Kidney epithelial cell (primary cell): Measurements from ENCODE around the gene POC5. TPM values are rescaled to one million over a fixed set of nuclear protein-coding genes. Genes with fewer than 3 reads are reported as not detected.

Source experiments
- DNase-seq: peaks from one replicate; pipeline ENCODE4 v3.0.0-alpha.2; 2010; ENCODE audit warnings: low read depth
- H3K27me3 ChIP-seq: 2 replicates; pipeline ENCODE4 v1.6.0; 2011; ENCODE audit warnings: low read length; ENCODE audit not compliant: control insufficient read depth, insufficient read depth
- H3K36me3 ChIP-seq: 2 replicates; pipeline ENCODE4 v1.5.1; 2011; ENCODE audit warnings: low read length; ENCODE audit not compliant: control insufficient read depth, insufficient read depth
- H3K4me3 ChIP-seq: 2 replicates; pipeline ENCODE4 v1.5.1; 2011; ENCODE audit warnings: low read depth, mild to moderate bottlenecking, control low read depth, low read length
- total RNA-seq: library from RNA; depleted of rRNA; stranded (reverse); fragments of >200 nt; gene quantifications from 2 replicates; pipeline ENCODE4 v1.2.3, GENCODE V29; 2015
- TF ChIP-seq, protein P1 (sequence below): IDR thresholded peaks from 2 replicates; pipeline ENCODE4 v1.5.1; 2011; ENCODE audit warnings: mild to moderate bottlenecking, moderate library complexity, low read length, control low read depth, inconsistent platforms; ENCODE audit not compliant: insufficient read depth, poor library complexity, severe bottlenecking

The POC5 gene
- total RNA-seq, 1 donor from 2014 or later = 20.6 TPM

DNA sequence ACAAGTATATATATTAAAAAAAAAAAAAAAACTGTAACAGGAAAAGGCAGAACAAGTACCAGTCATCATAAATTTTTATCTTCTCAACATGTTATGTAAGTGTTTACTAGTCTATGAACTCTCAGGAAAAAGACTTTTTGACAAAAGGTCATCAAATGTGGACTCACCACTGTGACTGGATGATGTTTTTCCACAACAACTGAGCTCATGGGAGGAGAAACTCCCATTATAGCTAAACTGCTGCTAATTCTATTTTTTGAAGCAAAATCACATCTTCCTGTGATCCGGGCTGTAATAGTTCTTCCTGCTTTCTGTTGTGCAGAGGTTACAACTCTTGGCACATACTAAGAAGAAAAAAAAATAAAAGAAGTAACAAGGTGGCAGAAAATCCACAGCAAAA, 39.6 kb downstream of the POC5 start:
- TF ChIP-seq, protein P1, sequence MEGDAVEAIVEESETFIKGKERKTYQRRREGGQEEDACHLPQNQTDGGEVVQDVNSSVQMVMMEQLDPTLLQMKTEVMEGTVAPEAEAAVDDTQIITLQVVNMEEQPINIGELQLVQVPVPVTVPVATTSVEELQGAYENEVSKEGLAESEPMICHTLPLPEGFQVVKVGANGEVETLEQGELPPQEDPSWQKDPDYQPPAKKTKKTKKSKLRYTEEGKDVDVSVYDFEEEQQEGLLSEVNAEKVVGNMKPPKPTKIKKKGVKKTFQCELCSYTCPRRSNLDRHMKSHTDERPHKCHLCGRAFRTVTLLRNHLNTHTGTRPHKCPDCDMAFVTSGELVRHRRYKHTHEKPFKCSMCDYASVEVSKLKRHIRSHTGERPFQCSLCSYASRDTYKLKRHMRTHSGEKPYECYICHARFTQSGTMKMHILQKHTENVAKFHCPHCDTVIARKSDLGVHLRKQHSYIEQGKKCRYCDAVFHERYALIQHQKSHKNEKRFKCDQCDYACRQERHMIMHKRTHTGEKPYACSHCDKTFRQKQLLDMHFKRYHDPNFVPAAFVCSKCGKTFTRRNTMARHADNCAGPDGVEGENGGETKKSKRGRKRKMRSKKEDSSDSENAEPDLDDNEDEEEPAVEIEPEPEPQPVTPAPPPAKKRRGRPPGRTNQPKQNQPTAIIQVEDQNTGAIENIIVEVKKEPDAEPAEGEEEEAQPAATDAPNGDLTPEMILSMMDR = no peak
- Histone ChIP-seq H3K36me3 (no peaks in the 10 kb centered on the region), H3K4me3 (no peak overlapping the region), H3K27me3 (no peaks in the 10 kb centered on the region)
- DNase-seq = no peak

- Histone ChIP-seq H3K36me3 (no peaks in the 10 kb centered on the region), H3K27me3 (no peaks in the 10 kb centered on the region), H3K4me3 (no peak overlapping the region)
- DNase-seq = no peak
- TF ChIP-seq, protein P1 = no peak
These were observed 41.5 kb downstream of the POC5 start for GRCh38 chr5:75675783-75676182.

DNA sequence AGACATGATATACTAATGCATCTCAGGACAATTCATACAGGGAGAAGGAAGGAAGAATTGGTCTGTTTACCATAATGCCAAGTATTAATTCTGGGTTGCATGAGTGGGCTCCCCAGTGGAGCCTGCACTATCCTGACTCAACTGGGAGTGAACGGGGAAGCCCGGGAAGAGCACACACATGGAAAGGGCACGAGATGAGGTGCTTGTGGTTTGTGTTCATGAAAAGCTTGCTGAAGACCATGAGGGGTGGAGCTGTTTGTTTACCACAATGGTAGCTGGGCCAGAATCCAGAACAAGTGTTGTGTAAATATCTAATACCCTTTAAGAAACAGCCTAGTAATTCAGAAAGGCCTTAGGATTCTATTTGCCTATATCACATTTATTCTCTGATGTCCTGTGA, 44.6 kb downstream of the POC5 start:
- H3K4me3 ChIP-seq = no peak overlapping the region
- TF ChIP-seq, protein P1 = no peak

DNA sequence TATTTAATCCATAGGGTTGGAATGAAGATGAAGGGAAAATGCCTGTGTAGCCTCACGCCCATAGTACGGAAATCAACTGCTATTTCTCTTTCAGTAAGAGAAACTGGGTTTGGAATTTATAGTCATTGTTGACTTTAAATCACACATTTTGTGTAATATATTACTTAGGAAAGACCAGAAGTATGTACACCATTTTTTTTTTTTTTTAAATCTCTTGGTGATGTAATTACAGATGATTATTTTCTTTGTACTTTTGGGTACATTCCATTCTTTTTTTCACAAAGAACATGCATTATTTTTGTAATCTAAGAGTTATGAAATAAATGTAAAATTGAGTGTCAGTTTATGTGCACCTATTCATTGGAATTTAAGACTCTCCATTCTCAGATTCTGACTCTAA, 45.7 kb downstream of the POC5 start:
- H3K36me3 ChIP-seq = no peaks in the 10 kb centered on the region
- TF ChIP-seq, protein P1 = no peak
- DNase-seq = no peak
- no peaks in the 10 kb centered on the region for H3K27me3 ChIP-seq
- H3K4me3 ChIP-seq = no peak overlapping the region

More for the DNA sequence above, 44.6 kb downstream of the POC5 start:
- H3K36me3 ChIP-seq = no peaks in the 10 kb centered on the region
- no peak for DNase-seq
- no peaks in the 10 kb centered on the region for H3K27me3 ChIP-seq

DNA sequence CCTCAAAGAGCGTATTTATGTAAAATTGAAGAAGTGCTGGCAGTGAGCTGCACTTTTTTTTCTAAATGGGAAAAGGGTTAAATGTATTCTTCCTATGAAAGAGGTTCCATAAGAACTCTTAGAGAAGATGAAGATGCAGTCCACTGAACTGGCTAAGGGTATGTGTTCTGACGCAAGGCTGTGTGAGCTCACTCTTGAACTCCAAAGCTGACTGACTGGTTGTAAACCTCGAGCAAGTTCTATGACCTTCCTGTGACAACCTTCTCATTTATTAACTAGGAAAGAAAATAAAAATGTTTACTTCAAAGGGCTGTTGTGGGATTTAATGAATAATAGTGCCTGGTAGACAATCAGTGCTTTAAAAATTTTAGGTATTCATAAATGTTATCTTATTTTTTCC, 46.7 kb downstream of the POC5 start:
- no peaks in the 10 kb centered on the region for H3K36me3 ChIP-seq
- TF ChIP-seq, protein P1 = no peak

GRCh38 chr5:75668977-75669689, 48.1 kb downstream of the POC5 start:
- no peaks in the 10 kb centered on the region for H3K27me3 ChIP-seq
- no peak overlapping the region for H3K4me3 ChIP-seq
- TF ChIP-seq, protein P1 = no peak
- H3K36me3 ChIP-seq = no peaks in the 10 kb centered on the region
- no peak for DNase-seq

More for the DNA sequence above, 46.7 kb downstream of the POC5 start:
- Histone ChIP-seq H3K4me3 (no peak overlapping the region), H3K27me3 (no peaks in the 10 kb centered on the region)
- DNase-seq = no peak
